ENCODE measurements around the gene ACSF3. TPM values are rescaled to one million over a fixed set of nuclear protein-coding genes. Genes with fewer than 3 reads are reported as not detected.

The ACSF3 gene
- total RNA-seq, 1 experiment from 2014 or later: 30.8 TPM

DNA sequence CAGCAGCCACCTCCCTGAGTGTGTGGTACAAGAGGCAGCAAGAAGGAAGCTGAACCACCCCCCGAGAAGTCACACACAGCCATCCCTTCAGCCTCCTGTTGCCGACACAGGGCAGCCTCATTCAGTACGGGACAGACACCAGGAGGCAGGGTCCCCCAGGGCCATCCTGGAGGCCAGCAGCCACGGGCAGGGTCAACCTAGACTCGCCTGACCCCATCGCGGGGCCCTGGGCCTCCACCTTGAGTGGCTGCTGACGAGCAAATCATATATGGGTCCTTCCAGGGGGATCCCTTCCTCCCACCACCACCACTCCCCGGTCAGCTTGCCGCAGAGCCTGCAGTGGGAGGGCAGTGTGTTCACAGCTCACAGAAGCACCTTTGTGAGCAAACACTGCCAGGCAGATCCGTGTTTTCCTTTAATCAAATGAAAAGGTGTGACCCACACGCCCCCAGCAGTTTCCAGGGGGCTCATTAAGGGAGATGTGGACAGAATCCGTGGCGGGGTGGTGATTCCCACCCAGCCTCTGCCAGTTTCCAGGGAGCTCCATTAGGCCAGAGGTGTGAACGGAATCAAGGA, 5.6 kb upstream of the ACSF3 start:
- no peak for ATAC-seq

DNA sequence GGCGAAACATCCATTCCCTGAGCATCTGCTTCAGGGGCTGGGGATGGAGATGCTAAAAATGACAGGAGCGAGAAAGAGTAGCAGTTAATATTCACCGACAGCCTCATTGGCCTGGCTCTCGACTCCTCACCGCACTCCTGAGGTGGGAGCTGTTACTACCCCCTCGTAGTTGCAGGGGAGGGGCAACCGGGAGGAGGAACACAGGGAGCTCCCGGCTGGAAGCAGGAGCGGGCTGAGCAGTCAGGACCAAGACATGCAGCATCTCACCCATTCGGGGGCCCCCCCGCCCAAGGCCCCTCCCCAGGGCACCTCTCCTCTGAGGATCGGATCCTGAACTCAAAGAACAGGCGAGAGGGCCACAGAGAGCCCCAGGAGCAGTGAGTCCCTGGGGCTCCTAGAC, 4.5 kb upstream of the ACSF3 start:
- CTCF ChIA-PET: no interaction called here
- BruUV-seq (replicated peaks): no TSS peak
- Histone ChIP-seq H3K27me3 (ENCODE audit: control insufficient read depth, insufficient read depth, low read length) (no peaks in the 10 kb centered on the region), H3K27ac (ENCODE audit: low read length) (no peak overlapping the region), H3K9me3 (ENCODE audit: control insufficient read depth, insufficient read depth, low read depth, low read length) (no peaks in the 10 kb centered on the region), H3K36me3 (ENCODE audit: control insufficient read depth, insufficient read depth, low read length) (peaks cover 4% of the 10 kb centered on the region; the same call in 1 of the 2 replicates), H3K4me3 (ENCODE audit: low read depth in 2 of 2, low read length in 2 of 2) (no peak overlapping the region), H3K4me1 (ENCODE audit: control insufficient read depth, insufficient read depth, low read length) (peaks cover 5% of the 10 kb centered on the region)
- POLR2A ChIA-PET: no interaction called here
- no peak for ATAC-seq
- DNase-seq (ENCODE audit: low read depth, low spot score): no peak
- TF ChIP-seq, protein P1, sequence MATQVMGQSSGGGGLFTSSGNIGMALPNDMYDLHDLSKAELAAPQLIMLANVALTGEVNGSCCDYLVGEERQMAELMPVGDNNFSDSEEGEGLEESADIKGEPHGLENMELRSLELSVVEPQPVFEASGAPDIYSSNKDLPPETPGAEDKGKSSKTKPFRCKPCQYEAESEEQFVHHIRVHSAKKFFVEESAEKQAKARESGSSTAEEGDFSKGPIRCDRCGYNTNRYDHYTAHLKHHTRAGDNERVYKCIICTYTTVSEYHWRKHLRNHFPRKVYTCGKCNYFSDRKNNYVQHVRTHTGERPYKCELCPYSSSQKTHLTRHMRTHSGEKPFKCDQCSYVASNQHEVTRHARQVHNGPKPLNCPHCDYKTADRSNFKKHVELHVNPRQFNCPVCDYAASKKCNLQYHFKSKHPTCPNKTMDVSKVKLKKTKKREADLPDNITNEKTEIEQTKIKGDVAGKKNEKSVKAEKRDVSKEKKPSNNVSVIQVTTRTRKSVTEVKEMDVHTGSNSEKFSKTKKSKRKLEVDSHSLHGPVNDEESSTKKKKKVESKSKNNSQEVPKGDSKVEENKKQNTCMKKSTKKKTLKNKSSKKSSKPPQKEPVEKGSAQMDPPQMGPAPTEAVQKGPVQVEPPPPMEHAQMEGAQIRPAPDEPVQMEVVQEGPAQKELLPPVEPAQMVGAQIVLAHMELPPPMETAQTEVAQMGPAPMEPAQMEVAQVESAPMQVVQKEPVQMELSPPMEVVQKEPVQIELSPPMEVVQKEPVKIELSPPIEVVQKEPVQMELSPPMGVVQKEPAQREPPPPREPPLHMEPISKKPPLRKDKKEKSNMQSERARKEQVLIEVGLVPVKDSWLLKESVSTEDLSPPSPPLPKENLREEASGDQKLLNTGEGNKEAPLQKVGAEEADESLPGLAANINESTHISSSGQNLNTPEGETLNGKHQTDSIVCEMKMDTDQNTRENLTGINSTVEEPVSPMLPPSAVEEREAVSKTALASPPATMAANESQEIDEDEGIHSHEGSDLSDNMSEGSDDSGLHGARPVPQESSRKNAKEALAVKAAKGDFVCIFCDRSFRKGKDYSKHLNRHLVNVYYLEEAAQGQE (IDR thresholded peaks at IDR 0.05; ENCODE audit: insufficient read depth in 1 of 2, low read depth in 2 of 2, low read length in 1 of 2): no peak
- TF ChIP-seq, protein P2, sequence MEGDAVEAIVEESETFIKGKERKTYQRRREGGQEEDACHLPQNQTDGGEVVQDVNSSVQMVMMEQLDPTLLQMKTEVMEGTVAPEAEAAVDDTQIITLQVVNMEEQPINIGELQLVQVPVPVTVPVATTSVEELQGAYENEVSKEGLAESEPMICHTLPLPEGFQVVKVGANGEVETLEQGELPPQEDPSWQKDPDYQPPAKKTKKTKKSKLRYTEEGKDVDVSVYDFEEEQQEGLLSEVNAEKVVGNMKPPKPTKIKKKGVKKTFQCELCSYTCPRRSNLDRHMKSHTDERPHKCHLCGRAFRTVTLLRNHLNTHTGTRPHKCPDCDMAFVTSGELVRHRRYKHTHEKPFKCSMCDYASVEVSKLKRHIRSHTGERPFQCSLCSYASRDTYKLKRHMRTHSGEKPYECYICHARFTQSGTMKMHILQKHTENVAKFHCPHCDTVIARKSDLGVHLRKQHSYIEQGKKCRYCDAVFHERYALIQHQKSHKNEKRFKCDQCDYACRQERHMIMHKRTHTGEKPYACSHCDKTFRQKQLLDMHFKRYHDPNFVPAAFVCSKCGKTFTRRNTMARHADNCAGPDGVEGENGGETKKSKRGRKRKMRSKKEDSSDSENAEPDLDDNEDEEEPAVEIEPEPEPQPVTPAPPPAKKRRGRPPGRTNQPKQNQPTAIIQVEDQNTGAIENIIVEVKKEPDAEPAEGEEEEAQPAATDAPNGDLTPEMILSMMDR (IDR thresholded peaks at IDR 0.05): no peak
- TF ChIP-seq TCF7L2 (IDR thresholded peaks at IDR 0.05; ENCODE audit: low read depth, low read length) (no peak), POLR2AphosphoS5 (IDR thresholded peaks at IDR 0.05; ENCODE audit: low read depth, low read length) (no peak), SIN3A (IDR thresholded peaks at IDR 0.05; ENCODE audit: borderline replicate concordance, insufficient read depth, low read depth, low read length) (no peak)
- intact Hi-C loops (cut with micrococcal nuclease; ENCODE audit: unreplicated experiment) (no loop called here), in situ Hi-C loops (cut with HindIII; ENCODE audit: low pct_unique_long_range_greater_than_20kb, low sequenced_read_pairs) (no loop called here)

More for the DNA sequence above, 5.6 kb upstream of the ACSF3 start:
- no peaks in the 10 kb centered on the region for H3K9me3 ChIP-seq (ENCODE audit: control insufficient read depth, insufficient read depth, low read depth, low read length)
- H3K4me1 ChIP-seq (ENCODE audit: control insufficient read depth, insufficient read depth, low read length): peaks cover 5% of the 10 kb centered on the region
- in situ Hi-C loops (cut with HindIII; ENCODE audit: low pct_unique_long_range_greater_than_20kb, low sequenced_read_pairs) (no loop called here), intact Hi-C loops (cut with micrococcal nuclease; ENCODE audit: unreplicated experiment) (no loop called here)
- TF ChIP-seq TCF7L2 (IDR thresholded peaks at IDR 0.05; ENCODE audit: low read depth, low read length) (no peak), SIN3A (IDR thresholded peaks at IDR 0.05; ENCODE audit: borderline replicate concordance, insufficient read depth, low read depth, low read length) (no peak), POLR2AphosphoS5 (IDR thresholded peaks at IDR 0.05; ENCODE audit: low read depth, low read length) (no peak)
- TF ChIP-seq, protein P1 (IDR thresholded peaks at IDR 0.05; ENCODE audit: insufficient read depth in 1 of 2, low read depth in 2 of 2, low read length in 1 of 2): no peak
- TF ChIP-seq, protein P2 (IDR thresholded peaks at IDR 0.05): no peak
- no TSS peak for BruUV-seq (replicated peaks)
- H3K4me3 ChIP-seq (ENCODE audit: low read depth in 2 of 2, low read length in 2 of 2): no peak overlapping the region
- no peak for DNase-seq (ENCODE audit: low read depth, low spot score)
- POLR2A ChIA-PET: interaction anchor here (0.7 to 0.8 kb wide), 2 partner anchors 50 to 208 kb away, joined by 3 read pairs; no protein-coding TSS in a partner anchor
- CTCF ChIA-PET: no interaction called here
- H3K27me3 ChIP-seq (ENCODE audit: control insufficient read depth, insufficient read depth, low read length): no peaks in the 10 kb centered on the region
- no peaks in the 10 kb centered on the region for H3K36me3 ChIP-seq (ENCODE audit: control insufficient read depth, insufficient read depth, low read length)
- no peak overlapping the region for H3K27ac ChIP-seq (ENCODE audit: low read length)

Measured in Panc1 (cell line).